NCI-H1694 treated with DMSO at 0.1 percent for 48 hours (cell line): ENCODE results near the gene C10orf90.

Source experiments
- DNase-seq: peaks from one replicate; lab custom pipeline; 2025; lab: John Stamatoyannopoulos, UW

Gene C10orf90, protein sequence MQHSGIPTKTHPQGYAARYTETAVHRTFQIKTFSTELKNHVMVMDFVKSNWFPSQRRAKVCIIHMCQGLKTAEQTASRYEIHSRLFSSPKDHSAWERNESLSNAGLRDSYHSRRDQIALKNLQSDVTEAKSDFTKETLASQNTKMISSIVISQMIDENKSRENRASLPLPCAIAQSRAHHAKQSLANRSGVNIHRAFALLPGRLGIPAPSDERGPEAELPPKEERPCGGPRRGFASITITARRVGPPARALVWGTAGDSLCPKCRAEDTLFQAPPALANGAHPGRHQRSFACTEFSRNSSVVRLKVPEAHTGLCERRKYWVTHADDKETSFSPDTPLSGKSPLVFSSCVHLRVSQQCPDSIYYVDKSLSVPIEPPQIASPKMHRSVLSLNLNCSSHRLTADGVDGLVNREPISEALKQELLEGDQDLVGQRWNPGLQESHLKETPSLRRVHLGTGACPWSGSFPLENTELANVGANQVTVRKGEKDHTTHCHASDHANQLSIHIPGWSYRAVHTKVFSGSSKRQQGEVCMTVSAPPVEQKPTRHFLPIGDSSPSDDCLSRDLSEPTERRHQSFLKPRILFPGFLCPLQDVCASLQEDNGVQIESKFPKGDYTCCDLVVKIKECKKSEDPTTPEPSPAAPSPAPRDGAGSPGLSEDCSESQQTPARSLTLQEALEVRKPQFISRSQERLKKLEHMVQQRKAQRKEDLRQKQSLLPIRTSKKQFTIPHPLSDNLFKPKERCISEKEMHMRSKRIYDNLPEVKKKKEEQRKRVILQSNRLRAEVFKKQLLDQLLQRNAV

DNA sequence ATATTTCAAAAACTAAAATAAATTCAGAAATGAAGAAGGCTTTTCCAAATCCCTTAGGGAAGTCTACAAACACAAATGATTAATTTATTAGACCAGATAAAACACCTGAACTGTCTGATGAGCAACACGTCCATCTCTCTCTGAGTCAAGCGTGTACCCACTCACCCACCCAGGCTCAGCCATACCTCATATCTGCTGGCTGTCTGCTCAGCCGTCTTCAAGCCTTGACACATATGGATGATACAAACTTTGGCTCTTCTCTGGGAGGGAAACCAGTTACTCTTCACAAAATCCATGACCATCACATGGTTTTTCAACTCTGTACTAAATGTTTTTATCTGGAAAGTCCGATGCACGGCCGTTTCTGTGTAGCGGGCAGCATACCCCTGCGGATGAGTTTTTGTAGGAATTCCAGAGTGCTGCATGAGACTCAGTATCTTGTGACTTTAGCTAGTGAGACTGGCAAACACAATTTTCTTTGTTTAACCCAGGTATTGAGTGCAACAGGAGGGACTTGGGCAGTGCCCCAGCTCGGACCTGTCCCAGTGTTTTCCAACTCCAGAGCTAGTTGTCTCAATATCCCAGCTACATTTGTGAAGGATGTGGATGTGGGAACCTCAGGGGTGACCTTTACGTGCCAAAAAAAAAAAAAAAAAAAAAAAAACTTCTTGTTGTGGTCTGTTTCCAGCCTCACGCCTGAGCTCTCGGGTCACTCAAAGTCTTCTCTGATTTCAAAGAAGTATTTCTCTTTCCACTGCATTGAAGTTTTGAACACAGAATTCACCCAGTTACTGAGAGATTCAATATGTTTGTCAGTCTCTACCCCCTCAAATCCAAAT is at the start of gene C10orf90:
C10orf90 (minus strand) TSS at position 638 of the 839 bp plus-strand sequence; CDS start at position 425, 213 bp downstream.
- no peak for DNase-seq

GRCh38 chr10:126716366-126716765 is 45.9 kb upstream of the C10orf90 start:
- no peak for DNase-seq

DNA sequence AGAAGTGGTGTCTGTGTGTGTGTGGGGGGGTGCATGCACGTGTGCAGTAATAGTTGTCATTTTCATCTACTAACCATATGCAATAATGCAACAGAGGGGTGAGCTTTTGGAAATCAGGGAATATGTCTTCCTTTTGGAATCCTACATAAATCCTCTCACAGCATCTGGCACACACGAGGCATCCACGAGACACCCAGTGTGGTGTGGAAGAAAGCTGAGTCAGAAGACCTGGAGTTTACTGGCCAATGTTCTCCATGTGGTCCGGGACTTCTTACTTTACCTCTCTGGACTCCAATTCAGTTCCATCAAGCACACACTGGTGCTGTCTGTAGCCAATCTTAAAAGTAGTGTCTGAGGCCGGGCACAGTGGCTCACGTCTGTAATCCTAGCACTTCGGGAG is 43.1 kb upstream of the C10orf90 start:
- DNase-seq: no peak

GRCh38 chr10:126712681-126713080 is 42.2 kb upstream of the C10orf90 start:
- DNase-seq: no peak

GRCh38 chr10:126705951-126706565 is 35.6 kb upstream of the C10orf90 start:
- DNase-seq: no peak

GRCh38 chr10:126705131-126705530 is 34.6 kb upstream of the C10orf90 start:
- no peak for DNase-seq

DNA sequence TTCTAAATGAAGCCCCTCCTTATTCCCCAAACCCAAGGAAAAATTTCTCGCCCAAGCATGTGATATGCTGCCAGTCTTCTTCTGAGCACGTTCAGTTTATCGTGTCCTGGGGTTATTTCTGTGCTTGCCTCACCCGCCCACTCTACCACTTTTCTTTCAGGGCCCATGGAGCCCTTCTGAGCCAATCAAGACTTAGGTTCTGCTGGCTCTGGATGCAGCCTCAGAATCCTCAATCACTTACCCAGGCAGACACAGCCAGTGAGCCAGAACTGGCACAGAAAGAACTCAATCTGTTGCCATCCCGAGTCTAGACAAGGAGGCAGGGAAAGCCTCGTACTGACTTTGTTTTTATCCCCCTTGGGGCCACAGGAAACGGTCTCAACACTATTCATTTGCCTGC is 34.2 kb upstream of the C10orf90 start:
- DNase-seq: no peak

GRCh38 chr10:126702181-126702580 is 31.7 kb upstream of the C10orf90 start:
- DNase-seq: no peak

DNA sequence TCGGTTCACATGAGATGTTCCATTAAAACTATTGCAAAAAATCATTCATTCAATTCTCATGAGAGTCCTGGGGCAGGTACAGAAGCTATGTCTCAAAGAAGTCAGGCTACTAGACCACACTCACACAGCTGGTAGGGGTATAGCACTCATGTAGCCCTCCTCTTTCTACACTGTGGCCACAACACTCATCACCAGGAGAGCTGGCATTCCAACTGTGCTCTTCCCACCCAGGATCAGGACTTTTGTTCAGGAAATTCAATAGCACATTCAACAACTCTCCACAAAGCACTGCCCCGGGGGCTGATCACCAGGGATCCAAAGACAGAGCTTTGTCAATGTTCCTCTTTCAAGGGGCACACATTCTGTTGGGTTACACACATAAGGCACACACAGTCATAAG is 31.0 kb upstream of the C10orf90 start:
- no peak for DNase-seq

DNA sequence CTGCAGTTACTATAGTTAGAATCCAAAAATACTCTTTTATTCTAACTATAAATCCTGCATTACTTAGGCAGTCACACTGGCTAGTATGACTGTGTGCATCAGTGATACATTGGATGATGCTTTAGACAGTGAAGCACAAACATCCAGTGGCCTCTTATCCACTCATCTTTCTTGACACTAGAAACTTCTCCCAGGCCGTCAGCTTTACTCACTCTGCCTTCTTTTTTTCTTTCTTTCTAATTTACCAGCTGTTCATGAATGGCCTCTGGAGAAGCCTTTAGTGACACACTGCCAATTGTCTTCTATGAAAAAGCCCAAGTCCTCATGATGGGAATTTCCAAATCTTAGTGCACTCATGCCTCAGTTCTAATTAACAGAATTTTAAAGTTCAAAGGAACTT is 26.2 kb upstream of the C10orf90 start:
- DNase-seq: no peak

- no peak for DNase-seq
Observed at GRCh38 chr10:126691456-126691855, 21.0 kb upstream of the C10orf90 start.

GRCh38 chr10:126690534-126690933 is 20.0 kb upstream of the C10orf90 start:
- DNase-seq: no peak

DNA sequence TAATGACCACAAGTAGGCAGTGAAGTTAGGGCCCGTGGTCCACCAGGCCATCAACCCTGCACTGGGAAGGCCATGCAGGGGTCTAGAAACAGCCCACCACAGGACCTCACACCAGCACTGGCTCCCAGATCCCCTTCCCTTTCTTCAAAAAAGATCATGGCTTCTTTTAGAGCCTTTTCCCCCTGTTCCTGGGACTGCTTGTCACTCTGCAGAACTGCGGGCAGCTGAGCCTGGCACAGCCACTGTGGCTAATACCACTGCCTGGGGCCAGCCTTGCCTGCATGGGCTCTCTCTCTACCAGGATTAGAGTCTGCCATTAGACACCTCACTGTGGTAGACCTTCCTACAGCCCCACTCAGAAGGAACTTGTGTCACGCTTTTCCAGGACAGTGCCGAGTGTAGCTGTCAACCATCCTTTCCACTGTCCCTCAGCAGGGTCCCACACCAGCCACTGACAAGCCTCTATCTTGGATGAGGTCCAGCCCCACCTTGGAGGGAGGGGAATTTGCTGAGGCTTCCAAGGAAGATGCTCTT is 19.0 kb upstream of the C10orf90 start:
- no peak for DNase-seq

- no peak for DNase-seq
Observed at GRCh38 chr10:126687121-126687606, 16.7 kb upstream of the C10orf90 start.

DNA sequence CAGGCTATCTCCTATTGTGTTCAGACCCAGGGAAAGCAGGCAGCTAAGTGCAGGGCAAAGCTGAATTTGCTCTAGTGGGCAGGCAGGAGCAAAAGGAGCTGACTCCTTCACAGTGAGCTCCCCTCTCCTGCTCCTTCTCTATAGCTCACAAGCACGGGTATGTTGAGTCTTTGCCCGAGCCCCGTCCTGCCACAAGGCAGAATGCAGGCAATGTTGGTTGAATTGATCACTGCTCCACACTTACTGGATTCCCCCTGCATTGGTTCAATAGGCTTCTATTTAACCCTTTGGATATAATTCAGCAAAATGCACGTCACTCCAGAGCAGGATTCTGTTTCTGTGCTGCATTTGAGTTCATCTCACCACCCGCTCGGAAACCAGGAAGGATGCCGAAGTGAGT is 16.2 kb upstream of the C10orf90 start:
- no peak for DNase-seq

- no peak for DNase-seq
Observed at GRCh38 chr10:126686268-126686667, 15.8 kb upstream of the C10orf90 start.

DNA sequence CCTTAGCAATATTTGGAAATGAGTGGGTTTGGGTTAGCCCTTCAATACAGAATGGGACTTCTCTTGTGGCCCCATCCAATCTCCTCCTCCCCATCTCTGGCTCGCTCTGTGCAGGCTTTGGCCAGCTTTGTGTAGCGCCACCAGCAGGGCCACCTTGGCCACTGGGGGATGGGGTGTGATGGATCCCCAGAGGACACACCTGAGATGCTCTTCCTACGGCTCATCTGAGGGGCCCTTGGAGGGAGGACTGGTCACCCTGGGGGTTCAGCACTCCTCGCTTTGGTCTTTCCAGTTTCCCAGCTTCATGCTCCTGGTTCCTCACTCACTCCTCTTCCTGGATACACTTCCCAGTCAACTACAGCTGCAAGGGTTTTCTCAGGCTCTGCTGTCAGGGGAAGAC is 15.3 kb upstream of the C10orf90 start:
- no peak for DNase-seq

DNA sequence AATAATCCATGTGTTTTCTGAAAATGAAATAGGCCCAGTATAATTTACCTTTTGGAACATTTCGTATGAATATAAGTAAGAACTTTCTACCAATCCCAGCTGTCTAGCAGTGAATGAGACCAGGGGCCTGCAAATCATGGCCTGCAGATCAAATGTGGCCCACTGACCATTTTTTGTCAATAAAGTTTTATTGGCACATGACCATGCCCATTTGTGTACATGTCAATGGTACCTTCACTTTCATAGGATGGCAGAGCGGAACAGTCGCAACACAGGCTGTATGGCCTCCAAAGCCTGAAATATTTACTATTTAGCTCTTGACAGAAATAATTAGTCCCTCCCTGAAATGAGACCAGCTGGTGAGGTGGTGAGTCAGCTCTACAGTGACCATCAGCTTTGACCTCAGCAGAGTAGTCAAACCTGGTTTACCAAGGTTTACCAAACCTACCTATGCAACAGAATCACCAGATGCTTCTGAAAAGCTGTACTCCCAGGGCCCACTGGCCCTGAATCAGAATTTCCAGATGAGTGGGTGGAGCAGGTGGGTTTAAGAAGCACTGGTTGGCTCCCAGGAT is 13.8 kb upstream of the C10orf90 start:
- DNase-seq: no peak

DNA sequence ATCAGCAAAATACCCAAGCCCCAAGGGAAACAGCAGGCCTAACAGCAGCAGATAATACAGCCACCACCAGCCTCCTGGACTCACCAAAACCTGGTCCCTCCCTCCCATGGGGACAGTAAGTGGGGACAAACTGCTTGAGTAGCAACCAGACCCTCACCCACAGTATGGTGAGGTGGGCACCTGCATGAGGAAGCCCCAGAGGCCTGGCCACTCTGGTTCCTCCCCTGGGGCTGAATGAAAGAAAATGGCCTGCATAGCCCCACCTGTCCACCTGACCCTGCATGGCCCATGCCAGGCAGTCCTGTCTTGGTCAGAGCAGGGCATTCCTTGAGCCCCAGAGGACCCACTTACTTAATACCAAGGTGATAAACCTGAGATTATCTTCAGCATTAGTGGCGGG is 13.0 kb upstream of the C10orf90 start:
- DNase-seq: no peak

GRCh38 chr10:126675656-126676438 is 5.4 kb upstream of the C10orf90 start:
- DNase-seq: no peak
